OCI-LY3 (cell line): ENCODE measurements around the gene YAP1.
A peak's percentile ranks its signal among the peaks of the same experiment; 100 is the strongest.

Experiments
- H2AFZ ChIP-seq: fragments of 200-600, 300-600 bp; shearing (Covaris generic); 2 replicates; pipeline ENCODE4 v1.6.0; 2014; ENCODE audit warnings: antibody characterized with exemption, low read depth, low read length
- H3K27ac ChIP-seq: fragments of 200-600, 300-600 bp; sonication (generic); 2 replicates; pipeline ENCODE4 v1.5.1; 2014; ENCODE audit warnings: mild to moderate bottlenecking, low read length, moderate library complexity, mixed read lengths
- H3K27me3 ChIP-seq: fragments of 200-600, 300-600 bp; sonication (generic); 2 replicates; pipeline ENCODE4 v1.6.1; 2014; ENCODE audit warnings: low read depth, low read length, mixed read lengths
- H3K36me3 ChIP-seq: fragments of 200-600, 300-600 bp; sonication (generic); replicated peaks from 2 replicates; pipeline ENCODE3; 2014; ENCODE audit warnings: low read depth, low read length, mixed read lengths
- H3K4me1 ChIP-seq: fragments of 300-600, 200-600 bp; sonication (generic); 2 replicates; pipeline ENCODE4 v1.6.1; 2014; ENCODE audit warnings: low read length, mixed read lengths
- H3K4me2 ChIP-seq: fragments of 200-600, 300-600 bp; sonication (generic); 2 replicates; pipeline ENCODE4 v1.6.1; 2014; ENCODE audit warnings: low read length, mixed read lengths
- H3K4me3 ChIP-seq: fragments of 300-600, 200-600 bp; sonication (generic); 2 replicates; pipeline ENCODE4 v1.5.1; 2014; ENCODE audit warnings: antibody characterized with exemption, mild to moderate bottlenecking, low read length, moderate library complexity
- H3K79me2 ChIP-seq: fragments of 300-600, 200-600 bp; shearing (Covaris generic); 2 replicates; pipeline ENCODE4 v1.6.1; 2014; ENCODE audit warnings: mild to moderate bottlenecking, low read length, mixed read lengths
- H3K9ac ChIP-seq: fragments of 300-600, 200-600 bp; shearing (Covaris generic); 2 replicates; pipeline ENCODE4 v1.6.0; 2014; ENCODE audit warnings: mild to moderate bottlenecking, low read length, moderate library complexity
- H3K9me3 ChIP-seq: fragments of 200-600, 300-600 bp; shearing (Covaris generic); 2 replicates; pipeline ENCODE4 v1.6.1; 2014; ENCODE audit warnings: low read length, mixed read lengths; ENCODE audit not compliant: insufficient read depth
- H4K20me1 ChIP-seq: fragments of 200-600, 300-600 bp; sonication (generic); 2 replicates; pipeline ENCODE4 v1.6.1; 2016; ENCODE audit warnings: low read length, mixed read lengths; ENCODE audit not compliant: insufficient read depth
- EZH2phosphoT487 ChIP-seq: fragments of 200-600 bp; shearing (Covaris generic); IDR thresholded peaks from 2 replicates; pipeline ENCODE4 v1.6.1; 2018; ENCODE audit warnings: antibody characterized with exemption, mixed run types, low read depth
- TF ChIP-seq, protein P1 (sequence below): fragments of 200-600, 300-600 bp; sonication (generic); IDR thresholded peaks from 2 replicates; pipeline ENCODE4 v1.5.1; 2014; ENCODE audit warnings: antibody characterized with exemption, low read length, low read depth

The YAP1 gene

DNA sequence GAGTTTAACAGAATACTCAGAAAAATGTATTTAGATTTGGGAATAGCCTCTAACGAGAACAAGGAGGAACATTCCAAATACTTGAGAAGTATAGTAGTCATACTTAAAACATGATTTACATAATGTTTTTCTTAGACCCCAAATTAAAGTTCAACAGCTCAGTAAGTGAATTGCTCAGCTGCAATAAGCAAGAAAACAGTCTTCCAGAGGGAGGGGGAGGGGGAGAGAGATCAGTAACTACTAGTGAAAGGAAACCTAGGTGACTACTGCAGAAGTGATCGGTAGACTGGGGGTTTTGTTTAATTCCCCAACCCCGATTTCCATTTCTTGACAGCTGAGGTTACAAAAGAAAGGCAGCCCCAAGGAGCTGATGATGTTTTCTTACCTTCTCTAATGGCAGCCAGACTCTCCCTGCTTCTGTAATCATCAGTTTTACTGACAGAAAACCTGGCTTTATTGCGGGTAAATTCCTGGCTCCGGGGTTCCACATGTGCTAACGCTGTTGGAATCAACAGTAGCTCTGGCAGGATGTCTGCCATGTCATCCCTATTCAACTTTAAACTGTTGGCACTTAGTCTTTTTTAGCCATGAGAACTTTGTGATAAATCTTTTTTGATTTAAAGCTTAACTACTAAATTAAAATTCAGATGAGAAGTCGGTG lies 124.7 kb downstream of the YAP1 start:
- Histone ChIP-seq H3K9ac (no peak overlapping the region), H3K79me2 (no peaks in the 10 kb centered on the region), H3K4me1 (peaks cover 37% of the 10 kb centered on the region), H2AFZ (no peak overlapping the region), H3K27me3 (no peaks in the 10 kb centered on the region), H3K4me2 (peak overlapping the region; percentile 72), H3K36me3 (no peaks in the 10 kb centered on the region), H4K20me1 (no peaks in the 10 kb centered on the region), H3K9me3 (no peaks in the 10 kb centered on the region), H3K4me3 (no peak overlapping the region), H3K27ac (peak overlapping the region; percentile 72)
- TF ChIP-seq, protein P1, sequence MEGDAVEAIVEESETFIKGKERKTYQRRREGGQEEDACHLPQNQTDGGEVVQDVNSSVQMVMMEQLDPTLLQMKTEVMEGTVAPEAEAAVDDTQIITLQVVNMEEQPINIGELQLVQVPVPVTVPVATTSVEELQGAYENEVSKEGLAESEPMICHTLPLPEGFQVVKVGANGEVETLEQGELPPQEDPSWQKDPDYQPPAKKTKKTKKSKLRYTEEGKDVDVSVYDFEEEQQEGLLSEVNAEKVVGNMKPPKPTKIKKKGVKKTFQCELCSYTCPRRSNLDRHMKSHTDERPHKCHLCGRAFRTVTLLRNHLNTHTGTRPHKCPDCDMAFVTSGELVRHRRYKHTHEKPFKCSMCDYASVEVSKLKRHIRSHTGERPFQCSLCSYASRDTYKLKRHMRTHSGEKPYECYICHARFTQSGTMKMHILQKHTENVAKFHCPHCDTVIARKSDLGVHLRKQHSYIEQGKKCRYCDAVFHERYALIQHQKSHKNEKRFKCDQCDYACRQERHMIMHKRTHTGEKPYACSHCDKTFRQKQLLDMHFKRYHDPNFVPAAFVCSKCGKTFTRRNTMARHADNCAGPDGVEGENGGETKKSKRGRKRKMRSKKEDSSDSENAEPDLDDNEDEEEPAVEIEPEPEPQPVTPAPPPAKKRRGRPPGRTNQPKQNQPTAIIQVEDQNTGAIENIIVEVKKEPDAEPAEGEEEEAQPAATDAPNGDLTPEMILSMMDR: no peak
- TF ChIP-seq EZH2phosphoT487: no peak

DNA sequence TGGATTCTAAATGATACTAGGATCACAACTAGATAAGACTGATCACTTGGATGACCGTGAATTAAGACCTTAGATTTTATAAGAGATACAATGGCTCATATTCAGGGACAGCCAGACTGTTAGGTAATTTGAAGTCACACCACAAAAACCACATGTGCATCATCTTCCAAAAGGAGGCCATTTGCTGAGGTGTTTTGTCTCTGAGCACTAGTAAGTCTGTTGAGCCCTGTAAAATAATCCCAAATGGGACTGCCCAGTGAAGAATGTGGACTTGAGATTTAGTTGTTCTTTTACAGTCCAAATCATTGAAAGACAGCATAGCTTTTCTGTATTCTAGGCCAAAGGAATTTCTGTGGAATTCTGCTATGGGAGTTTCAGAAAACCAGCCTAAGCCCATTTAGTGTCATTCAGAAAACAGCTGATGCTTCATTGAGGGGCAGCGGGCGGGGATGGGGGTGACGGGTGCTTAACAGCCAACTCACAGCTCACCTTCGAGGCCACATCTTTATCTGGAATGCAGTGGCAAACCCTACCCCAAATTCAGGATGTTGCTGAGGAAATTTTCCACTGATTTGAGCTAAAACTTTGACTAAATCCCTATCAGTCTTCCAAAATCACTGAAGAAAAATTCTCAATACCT lies 127.0 kb downstream of the YAP1 start:
- peak overlapping the region; percentile 72 for H3K4me2 ChIP-seq
- H4K20me1 ChIP-seq: no peaks in the 10 kb centered on the region
- H3K27ac ChIP-seq: no peak overlapping the region
- TF ChIP-seq EZH2phosphoT487: no peak
- no peaks in the 10 kb centered on the region for H3K36me3 ChIP-seq
- H3K4me1 ChIP-seq: peaks cover 53% of the 10 kb centered on the region
- H3K9ac ChIP-seq: no peak overlapping the region
- no peak overlapping the region for H3K4me3 ChIP-seq
- H2AFZ ChIP-seq: no peak overlapping the region
- no peaks in the 10 kb centered on the region for H3K27me3 ChIP-seq
- H3K79me2 ChIP-seq: no peaks in the 10 kb centered on the region
- no peaks in the 10 kb centered on the region for H3K9me3 ChIP-seq

DNA sequence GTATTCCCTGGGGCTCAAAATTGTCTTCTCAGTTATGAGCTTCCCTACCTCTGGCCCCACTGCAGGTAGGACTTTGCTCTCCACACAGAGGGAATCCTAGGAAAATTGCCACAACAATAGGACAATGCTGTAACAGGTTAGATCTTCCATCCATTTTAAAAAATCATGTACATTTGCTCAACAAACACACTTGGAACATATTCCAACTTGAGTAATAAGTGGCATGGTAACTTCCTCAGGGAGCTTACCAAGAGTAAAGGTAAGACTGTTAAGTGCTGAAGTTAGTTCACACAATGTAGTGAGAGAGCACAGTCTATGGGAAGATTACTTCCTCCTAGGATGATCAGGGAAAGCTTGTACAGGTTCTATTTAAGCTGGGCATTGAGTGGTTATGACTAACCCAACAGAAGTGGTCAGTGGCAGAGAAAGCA lies 128.2 kb downstream of the YAP1 start:
- Histone ChIP-seq H3K36me3 (no peaks in the 10 kb centered on the region), H3K4me2 (no peak overlapping the region), H3K79me2 (no peaks in the 10 kb centered on the region), H3K9me3 (no peaks in the 10 kb centered on the region), H4K20me1 (no peaks in the 10 kb centered on the region), H3K9ac (no peak overlapping the region), H3K4me3 (no peak overlapping the region), H2AFZ (no peak overlapping the region), H3K27me3 (no peaks in the 10 kb centered on the region), H3K27ac (no peak overlapping the region), H3K4me1 (peaks cover 53% of the 10 kb centered on the region)
- TF ChIP-seq, protein P1: no peak
- TF ChIP-seq EZH2phosphoT487: no peak

DNA sequence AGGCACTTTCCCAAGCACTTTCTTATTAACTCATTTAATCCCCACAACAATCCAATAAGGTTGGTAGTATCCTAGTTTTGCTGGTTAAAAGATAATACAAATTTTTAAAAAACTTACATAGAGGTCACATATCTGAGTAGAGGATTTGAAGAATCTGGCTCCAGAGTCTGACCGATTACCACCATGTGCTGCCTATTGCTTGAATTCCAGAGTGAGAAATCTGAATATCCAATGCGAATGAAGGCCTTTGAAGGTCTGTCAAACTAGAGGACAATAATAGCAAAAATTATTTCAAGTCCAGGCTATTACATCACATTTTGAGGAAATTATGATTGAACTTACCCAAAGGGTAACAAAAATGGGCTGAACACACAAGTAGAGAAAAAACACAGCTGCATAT lies 129.2 kb downstream of the YAP1 start:
- Histone ChIP-seq H3K4me2 (no peak overlapping the region), H3K27me3 (no peaks in the 10 kb centered on the region), H4K20me1 (no peaks in the 10 kb centered on the region), H2AFZ (no peak overlapping the region), H3K9me3 (no peaks in the 10 kb centered on the region), H3K79me2 (no peaks in the 10 kb centered on the region), H3K27ac (no peak overlapping the region), H3K36me3 (no peaks in the 10 kb centered on the region), H3K9ac (no peak overlapping the region), H3K4me3 (no peak overlapping the region), H3K4me1 (peaks cover 52% of the 10 kb centered on the region)
- TF ChIP-seq, protein P1: no peak
